ENCODE results near the gene FAT1.

FAT1 gene

DNA sequence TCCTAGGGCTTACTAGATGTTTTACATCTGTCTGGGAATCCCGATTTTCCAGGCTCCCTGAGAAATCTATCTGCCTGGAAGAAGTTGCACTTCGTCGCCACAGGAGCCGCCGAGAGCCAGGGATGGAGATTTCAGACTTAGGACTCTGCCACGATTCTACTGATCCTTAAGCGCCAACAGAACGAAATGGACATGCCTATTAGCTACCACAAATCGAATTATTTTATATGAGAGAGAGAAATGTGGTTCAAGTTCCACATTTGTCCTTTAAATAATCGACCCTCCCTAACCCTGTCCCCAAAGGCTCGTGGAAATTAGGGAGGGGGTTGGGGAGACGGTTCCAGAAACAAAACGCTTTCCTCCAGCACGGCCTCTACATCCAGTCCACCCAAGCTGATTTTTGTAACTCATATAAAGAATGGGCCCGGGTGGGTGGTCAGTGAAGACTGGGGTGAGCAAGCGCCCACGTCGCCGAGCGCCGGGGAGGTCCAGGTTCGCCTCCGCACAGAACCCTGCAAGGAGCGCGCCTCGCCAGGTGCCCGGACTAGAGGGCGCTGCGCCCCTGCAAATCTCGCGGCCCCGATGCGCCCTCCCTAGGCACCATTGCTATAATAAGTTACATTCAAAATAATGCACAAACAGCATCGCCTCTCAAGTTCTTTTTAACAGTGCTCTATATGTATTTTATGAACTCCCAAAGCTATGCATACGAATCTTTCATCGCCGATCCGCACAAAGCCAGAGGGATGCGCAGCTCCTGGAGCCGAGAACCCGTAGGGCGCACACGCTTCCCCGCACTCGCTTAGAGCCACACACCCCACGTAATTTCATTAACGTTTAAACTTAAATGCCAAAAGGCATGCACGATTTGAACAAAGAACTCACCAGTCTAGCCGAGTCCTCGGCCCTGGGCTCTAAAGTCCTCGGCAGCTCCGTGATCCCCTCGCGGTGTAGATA lies 2.1 kb upstream of the FAT1 start:
- peak; percentile 82 for DNase-seq (ENCODE audit: low spot score)

DNA sequence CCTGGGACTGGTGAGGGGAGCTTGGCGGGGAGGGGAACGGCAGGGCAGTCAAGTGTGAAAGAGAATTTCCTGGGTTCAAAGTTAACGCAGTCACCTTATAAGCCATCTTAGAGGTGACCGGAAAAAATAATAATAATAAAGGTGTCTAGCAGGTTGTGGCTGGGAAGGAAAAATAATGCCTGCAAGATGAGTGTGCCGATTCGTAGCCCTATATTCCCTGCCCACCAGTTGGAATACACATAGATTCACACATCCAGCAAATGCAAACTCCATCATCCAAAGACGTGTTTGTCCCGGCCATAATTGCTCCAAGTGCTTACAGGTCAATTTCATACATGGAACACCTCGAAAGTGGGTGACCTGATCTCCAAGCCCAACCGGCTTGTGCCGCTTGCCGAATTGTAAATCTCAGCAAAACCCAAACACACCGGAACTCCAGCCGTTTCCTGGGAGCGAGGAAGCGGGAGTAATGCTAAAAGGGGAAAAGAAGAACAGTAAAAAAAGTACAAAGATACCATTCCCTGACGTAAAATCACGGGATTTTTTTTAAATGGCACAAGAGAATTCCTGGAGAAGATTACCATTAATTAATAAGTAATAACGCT lies 1.3 kb upstream of the FAT1 start:
- no peak for DNase-seq (ENCODE audit: low spot score)

- DNase-seq (ENCODE audit: low spot score) = peak; percentile 76
These were observed 605 bp upstream of the FAT1 start for GRCh38 chr4:186724058-186724863.

DNA sequence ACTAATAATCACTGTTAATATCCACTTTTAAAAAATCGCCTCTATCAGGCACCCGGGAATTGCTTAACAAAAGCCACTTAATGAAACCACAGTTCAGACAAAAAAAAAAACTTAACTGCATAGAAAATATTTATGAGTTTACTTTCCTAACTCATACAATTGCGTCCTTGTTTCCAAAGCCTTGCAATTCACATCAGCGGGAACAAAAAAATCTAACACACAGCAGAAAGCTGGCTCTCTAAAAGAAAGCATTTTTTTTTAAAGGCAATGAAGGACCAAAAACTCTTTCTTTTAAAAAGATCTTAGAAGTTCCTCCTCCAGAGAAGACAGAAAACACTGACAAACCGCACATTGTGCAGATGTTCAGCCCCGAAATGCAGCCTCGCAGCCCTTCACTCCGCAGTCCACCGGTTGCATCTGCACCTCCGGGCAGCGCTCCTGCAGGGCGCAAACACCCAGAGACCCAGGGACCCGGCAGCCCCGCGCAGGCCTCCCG lies 812 bp downstream of the FAT1 start:
- DNase-seq (ENCODE audit: low spot score) = no peak

DNA sequence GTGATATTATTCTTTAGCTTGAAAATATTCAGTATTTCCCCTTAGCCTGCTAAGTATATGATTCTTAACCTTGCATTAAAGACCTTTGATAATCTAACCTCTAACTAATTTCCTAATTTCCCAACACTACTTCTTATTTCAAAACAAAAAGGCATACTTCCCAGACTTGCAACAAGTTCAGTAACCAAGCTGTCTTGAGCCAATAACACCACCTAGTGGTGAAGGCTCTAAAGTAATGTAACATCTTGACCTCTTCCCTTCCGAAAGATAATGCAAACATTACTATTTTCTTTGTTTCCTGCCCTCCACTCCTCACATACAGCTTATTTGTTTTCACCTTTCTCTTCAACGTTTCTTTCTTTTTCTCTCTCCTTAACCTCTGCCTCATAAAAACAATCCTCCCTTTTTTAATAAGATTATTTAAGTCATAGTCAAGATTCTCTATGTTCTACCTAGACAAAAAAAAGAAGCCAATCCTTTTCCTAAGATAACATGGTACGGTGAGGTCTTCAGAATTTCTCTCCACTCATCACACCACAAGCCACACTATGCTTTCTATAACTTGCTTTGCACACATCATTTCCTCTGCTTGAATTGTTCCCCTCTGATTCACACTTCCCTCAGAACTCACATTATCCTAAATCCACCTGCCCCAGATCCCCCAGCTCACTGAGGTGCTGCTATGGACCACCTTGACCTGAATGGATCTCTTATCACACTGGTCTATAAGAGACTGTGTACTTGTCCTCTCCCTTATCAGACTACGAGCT lies 3.5 kb downstream of the FAT1 start:
- no peak for DNase-seq (ENCODE audit: low spot score)

- DNase-seq (ENCODE audit: low spot score) = no peak
These were observed 6.1 kb downstream of the FAT1 start for GRCh38 chr4:186717556-186717955.

DNA sequence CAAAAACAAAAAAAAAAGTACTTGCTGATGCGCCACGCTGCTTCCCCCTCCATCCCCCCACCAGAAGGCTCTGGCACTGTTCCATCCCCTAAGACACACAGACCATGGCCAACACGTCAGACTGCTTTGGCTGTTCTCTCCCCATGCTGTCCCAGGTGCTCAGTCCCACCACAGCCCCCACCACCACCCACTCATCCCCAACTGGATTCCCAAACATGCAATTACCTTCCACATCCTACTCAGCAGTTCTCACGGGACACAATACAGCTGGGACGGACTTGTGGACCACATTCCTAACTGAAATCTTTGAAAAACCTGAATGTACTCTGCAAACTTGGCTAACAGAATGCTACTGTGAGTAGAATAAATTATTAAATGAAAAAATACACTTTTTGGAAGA lies 8.6 kb downstream of the FAT1 start:
- no peak for DNase-seq (ENCODE audit: low spot score)

GRCh38 chr4:186714006-186714675 lies 9.5 kb downstream of the FAT1 start:
- no peak for DNase-seq (ENCODE audit: low spot score)

GRCh38 chr4:186712690-186713089 lies 11.0 kb downstream of the FAT1 start:
- DNase-seq (ENCODE audit: low spot score) = no peak

DNA sequence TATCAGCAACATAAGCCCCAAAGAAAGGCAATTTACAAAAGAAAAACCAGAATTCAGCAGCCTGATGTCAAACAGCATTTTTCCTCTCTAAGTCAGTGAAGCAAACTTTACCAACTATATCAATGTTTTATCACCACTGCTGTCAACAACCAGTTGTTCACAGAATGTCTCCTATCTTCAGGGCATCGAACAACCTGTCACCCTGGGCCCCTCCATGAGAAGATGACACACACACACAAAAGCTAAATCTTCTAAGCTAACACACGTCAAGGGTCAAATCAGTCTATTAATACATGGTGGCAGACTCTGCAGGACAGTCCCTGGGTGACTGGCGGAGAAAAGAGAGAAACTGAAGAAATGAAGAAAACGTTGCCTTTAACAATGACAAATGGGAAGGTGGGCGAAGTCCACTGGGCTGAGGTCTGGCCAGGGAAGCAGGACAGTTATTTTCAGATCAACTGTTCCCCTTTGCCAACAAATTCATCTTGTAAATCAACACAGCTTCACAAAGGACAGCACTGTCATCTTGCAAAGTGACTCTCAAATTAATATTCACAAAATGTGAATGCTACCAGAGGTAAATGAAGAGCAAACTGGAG lies 13.0 kb downstream of the FAT1 start:
- no peak for DNase-seq (ENCODE audit: low spot score)

- DNase-seq (ENCODE audit: low spot score) = no peak
These were observed 14.1 kb downstream of the FAT1 start for GRCh38 chr4:186709517-186709916.

GRCh38 chr4:186708554-186708953 lies 15.1 kb downstream of the FAT1 start:
- DNase-seq (ENCODE audit: low spot score) = no peak

GRCh38 chr4:186707996-186708395 lies 15.7 kb downstream of the FAT1 start:
- DNase-seq (ENCODE audit: low spot score) = no peak

- no peak for DNase-seq (ENCODE audit: low spot score)
These were observed 16.1 kb downstream of the FAT1 start for GRCh38 chr4:186707574-186707973.

DNA sequence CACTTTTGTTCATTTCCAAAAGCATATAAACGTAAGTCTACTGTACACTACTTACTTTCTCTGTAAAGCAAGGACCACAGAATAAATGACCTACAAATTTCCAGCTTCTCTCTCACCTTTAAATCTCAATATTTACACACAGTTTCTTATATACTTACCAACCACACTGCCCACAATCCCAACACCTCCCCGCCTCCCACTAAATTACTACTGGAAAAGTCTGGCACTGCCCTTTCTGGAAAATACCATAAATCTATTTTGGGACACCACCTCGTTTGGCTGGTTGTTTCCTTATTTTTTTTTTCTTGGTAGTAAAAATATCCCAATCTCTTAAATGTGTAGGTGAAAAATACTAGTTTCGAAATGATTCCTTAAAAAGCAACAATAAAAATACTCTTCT lies 19.6 kb downstream of the FAT1 start:
- DNase-seq (ENCODE audit: low spot score) = no peak

DNA sequence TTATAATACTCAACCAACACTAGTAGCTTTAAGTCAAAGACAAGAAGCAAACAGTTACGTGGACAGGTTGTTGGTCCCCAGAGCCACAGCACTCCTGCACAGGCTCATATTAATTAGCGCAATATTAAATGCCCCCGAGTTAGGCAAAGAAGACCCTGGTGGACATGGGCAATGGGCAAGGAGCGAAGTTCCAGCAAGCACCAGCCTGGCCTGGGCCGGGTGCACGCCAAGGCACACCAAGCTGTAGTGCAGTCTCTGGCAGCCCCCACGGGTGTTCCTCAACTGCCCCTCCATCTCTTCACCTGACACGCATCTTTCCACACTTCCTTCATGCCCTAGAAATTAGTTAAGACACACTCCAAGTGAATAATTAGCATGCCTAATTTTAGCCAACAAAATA lies 20.1 kb downstream of the FAT1 start:
- no peak for DNase-seq (ENCODE audit: low spot score)

DNA sequence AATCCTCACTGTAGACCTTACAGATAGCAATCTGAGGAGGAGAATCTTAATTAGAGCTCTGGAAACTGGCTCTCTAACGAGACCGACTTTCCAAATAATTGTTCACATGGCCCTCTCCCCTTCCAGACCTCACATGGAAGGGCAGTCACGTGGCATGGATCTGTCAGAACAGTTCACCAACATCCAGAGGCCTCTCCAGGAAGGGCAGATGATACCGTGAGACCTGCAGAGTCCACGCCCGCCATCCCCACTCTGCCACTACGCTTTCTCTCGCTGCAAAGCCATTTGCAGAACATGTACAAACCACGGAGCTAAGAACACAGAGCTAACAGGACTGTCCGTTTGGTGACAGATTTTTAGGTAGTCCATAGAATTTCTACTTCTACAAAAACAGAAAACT lies 20.7 kb downstream of the FAT1 start:
- DNase-seq (ENCODE audit: low spot score) = no peak

DNA sequence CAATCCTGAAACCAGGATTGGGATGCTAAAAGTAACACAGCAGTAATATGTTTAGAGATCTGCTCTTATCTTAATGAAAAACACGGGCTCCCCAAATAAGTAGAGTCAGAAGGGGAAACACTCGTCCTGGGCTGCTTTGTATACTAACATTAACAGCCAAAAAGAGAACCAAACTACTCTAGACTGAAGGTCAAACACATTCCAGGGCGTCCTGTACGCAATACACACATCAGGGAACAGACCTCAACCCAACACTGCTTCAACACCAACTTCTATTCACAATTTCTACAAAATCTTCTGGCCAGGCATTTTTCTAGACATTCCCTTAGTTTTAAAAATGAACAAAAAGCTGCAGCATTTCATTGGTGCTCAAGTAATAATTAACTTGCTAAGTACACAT lies 21.4 kb downstream of the FAT1 start:
- no peak for DNase-seq (ENCODE audit: low spot score)

DNA sequence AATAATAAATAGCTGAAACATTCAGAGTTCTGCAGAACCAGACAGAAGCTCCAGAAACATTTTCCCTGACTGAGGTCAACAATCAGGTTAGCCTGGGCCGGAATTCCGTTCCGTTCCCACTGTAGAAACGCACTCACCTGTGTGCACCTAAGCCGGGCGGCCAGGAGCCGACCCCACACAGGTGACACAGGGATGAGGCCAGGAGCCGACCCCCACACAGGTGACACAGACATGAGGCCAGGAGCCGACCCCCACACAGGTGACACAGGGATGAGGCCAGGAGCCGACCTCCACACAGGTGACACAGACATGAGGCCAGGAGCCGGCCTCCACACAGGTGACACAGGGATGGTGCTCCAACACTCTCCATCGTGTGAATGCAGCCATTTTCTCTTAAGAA lies 21.9 kb downstream of the FAT1 start:
- no peak for DNase-seq (ENCODE audit: low spot score)

DNA sequence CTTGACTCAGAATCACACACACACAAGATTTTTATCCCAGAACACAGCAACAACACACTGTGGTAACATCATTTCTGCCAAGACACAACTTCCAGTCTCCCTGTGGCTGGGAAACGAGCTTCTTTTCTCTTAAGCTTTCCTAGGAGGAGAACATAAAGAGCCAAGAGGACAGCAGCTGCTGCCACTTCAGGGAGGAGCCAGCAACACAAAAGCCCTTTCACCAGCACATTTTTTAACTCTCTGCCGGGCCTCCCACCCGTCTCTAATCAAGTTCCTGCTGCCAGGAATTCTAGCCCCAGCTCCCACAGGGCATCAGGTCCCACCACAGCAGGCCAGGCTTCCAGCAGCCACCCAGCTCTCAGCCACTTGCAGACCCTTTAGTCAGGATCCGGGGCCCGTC lies 22.4 kb downstream of the FAT1 start:
- peak; percentile 83 for DNase-seq (ENCODE audit: low spot score)

- DNase-seq (ENCODE audit: low spot score) = no peak
These were observed 22.9 kb downstream of the FAT1 start for GRCh38 chr4:186700746-186701145.
